Activated CD4-positive, alpha-beta T cell treated with anti-CD3 and anti-CD28 coated beads for 4 hours (primary cell): ENCODE data around the gene DERA.
"Not testable (repeated sequence)": the region's sequence is repeated elsewhere in the genome, so short reads cannot be mapped to it uniquely, and the experiment has no call there.

Experiments
- DNase-seq, 2 donors: peaks; one replicate each; pipeline ENCODE4 v3.0.0-alpha.2; 2020

DERA gene

GRCh38 chr12:16016748-16017147 is 105.6 kb downstream of the DERA start:
- DNase-seq = no peak

GRCh38 chr12:16018306-16018705 is 107.2 kb downstream of the DERA start:
- DNase-seq = no peak

GRCh38 chr12:16019136-16019535 is 108.0 kb downstream of the DERA start:
- no peak for DNase-seq

DNA sequence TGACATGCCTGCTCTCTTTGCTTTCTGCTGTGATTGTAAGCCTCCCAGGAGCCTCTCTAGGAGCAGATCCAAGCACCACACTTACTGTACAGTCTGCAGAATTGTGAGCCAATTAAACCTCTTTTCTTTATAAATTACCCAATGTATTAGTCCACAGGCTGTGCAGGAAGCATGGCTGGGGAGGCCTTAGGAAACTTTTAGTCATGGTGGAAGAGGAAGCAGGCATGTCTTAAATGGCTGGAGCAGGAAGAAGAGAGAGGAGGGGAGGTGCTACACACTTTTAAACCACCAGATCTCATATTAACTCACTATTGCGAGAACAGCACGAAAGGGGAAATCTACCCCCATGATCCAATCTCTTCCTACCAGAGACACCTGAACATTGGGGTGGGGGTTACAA is 108.9 kb downstream of the DERA start:
- DNase-seq = no peak

DNA sequence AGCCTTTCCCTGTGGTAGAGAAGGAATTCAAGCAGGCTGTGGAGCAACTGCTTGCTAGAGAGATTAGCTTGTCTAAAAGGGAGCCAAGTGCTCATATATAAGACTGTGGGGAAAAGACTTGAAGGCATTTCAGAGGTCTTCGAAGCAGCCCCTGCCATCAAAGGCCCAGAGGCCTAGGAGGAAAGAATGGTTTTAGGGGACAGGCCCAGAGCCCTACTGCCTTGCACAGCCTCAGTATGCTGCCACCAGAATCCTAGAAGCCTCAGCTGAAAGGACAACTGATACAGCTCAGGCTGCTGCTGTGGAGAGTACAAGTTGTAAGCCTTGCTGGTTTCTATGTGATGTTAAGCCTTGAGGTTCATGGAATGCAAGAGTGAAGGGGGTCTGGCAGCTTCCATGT is 109.9 kb downstream of the DERA start:
- no peak for DNase-seq

- no peak for DNase-seq
Measured at GRCh38 chr12:16021676-16022075, 110.5 kb downstream of the DERA start.

DNA sequence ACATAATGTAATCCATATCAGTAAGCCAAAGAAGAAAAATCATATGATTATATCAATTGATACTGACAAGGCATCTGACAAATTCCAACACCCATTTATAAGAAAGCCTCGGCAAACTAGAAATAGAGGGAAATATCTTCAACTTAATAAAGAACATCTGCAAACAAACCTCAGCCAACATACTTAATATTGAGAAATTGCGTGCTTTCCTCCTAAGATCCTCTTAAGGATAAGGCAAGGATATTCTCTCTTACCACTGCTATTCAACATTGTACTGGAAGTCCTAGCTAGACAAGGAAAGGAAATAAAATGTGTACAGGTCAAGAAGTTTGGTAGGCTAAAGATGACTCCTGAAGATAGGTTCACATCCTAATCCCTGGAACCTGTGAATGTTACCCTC is 115.9 kb downstream of the DERA start:
- no peak for DNase-seq

DNA sequence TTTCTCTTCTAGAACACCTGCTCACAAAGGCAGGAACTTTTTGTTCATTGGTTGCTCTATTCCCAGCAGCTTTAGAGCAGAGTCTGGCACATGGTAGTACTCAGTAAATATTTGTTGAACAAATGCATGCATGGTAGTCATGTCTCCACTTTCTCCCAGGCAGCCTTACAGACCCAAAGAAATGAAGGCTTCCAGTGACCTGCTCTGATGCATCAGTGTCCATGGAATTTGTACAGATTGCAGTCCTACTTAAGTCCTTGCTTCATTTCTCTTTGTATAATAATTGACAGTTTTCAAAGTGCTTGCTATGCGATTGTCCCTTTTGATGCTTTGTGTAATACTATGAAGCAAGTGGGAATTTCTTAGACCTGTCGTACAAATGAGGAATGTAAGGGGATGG is 119.6 kb downstream of the DERA start:
- no peak for DNase-seq

- DNase-seq = no peak
Measured at GRCh38 chr12:16034136-16034817, 123.1 kb downstream of the DERA start.

GRCh38 chr12:16036073-16036472 is 124.9 kb downstream of the DERA start:
- DNase-seq = no peak

DNA sequence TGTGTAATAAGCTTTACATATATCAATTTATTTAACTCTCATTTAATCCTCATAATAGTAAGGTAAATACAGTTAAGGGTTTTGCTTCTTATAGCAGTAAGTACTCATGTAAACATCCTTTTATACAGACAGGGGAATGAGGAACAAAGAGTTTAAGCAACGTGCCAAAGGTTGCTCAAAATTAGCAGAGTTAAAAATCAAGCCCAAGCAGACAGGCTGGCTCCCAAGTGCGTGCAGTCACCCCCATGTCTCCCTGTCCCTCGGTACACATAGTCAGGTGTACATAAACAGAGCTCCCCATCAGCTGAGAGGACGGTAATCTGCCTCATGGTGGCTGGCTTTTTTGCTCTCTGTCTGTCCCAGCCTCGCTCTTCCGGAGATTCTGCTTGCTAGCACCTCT is 126.4 kb downstream of the DERA start:
- no peak for DNase-seq

DNA sequence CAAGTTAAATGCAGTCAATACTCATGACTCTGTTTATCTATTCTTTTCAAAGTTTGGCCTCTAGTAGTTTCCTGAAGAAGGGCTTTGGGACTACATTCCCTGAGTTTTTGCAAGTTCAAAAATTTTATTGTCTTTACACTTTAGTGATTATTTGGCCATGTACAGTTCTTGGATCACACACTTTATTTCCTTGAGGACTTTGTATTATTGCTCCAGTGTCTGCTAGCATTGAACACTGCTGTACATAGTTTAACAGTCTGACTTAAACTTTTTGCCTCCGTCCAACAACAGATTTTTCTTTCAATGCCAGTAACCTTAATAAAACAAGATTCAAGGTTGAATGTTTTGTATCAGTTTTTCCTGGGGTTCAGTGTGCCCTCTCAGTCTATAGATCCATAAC is 132.3 kb downstream of the DERA start:
- DNase-seq = no peak

- DNase-seq = no peak
Measured at GRCh38 chr12:16046266-16046665, 135.1 kb downstream of the DERA start.

DNA sequence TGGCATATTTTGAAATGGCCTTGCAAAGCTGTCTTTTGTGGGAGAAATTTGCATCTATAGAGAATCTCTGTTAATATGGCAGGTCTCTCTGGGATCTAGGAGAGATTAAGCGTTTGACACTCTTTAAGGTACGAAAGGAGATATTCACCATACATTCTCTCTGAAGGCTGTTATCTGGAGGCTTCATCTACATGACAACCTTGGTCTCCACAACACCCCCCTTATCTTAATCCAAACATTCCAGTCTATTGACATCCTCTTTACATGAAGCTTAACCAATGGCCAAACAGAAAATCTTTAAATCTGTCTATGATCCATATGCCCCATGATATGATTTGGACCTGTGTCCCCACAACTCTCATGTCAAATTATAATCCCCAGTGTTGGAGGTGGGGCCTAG is 137.4 kb downstream of the DERA start:
- no peak for DNase-seq

DNA sequence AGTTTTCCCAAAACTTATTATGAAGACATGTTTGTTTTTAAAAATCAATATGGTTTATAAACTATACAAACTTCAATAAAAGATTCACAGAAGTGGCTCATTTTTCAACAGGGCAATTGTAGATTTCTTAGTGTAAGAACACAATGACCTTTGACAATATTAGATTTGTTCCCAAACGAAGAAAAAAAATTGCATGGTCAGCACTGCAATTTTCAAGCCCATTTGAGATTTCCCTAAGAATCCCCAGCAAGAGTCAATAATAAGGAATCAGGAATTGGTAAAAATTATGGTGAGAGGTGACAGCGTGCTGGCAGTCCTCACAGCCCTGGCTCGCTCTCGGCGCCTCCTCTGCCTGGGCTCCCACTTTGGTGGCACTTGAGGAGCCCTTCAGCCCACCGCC is 145.8 kb downstream of the DERA start:
- DNase-seq = no peak

GRCh38 chr12:16057351-16057751 is 146.2 kb downstream of the DERA start:
- not testable (repeated sequence) for DNase-seq

GRCh38 chr12:16062611-16063010 is 151.5 kb downstream of the DERA start:
- no peak for DNase-seq

- no peak for DNase-seq
Measured at GRCh38 chr12:16063726-16064125, 152.6 kb downstream of the DERA start.

DNA sequence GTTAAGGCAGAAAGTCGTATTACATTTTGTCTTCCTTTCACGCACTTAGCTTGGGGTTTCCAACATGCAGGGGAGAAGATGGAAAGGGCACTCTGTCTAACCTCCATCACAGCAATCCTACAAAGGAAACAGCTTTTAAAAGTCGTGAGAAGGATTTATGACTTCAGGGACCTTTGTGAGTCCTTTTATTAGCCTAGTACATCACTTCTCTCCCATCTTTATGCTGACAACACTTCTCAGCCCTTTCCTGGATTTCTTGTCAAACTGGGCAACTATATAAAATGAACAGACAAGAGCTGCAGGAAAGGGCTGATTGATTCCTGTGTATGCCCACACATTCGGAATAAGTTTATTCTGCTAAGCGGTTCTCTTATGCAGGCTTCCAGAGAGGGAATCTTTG is 159.0 kb downstream of the DERA start:
- no peak for DNase-seq

DNA sequence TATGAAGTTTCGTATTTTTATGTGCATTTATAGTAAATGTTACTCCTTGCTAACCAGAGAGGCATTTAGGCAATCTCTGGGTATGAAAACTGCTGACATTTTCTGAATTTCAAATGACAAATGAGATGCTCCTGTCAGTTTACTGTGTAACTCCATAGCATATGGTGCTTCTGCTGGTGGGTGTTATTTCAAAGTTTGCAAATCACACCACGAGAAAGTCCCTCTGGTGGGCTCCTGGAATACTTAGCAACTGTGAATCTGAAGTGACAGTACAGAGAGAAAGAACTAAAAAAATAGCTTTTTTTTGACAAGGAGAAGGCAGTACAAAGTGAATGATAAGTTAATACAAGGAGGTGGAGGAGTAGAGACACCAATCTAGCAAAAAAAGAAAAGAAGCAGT is 161.5 kb downstream of the DERA start:
- DNase-seq = no peak

DNA sequence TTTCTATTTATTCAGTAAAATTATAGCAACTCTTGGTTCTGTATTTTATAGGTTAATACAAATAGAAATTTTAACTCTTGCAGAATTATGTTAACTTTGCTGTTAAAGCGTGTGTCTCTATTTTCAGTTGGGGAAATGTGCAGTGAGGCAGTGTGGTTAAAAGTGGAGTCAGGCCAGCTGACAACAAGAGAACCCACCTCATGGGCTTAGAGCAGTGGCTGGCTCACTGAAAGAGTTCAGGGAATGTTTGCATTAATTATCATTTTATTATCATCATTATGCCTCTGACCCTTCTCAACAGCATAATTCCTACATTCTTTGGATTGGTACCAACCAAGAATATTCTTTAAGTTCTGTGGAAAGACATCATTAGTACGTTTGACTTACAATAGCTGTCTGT is 163.8 kb downstream of the DERA start:
- DNase-seq = no peak

GRCh38 chr12:16075887-16076286 is 164.8 kb downstream of the DERA start:
- DNase-seq = no peak

DNA sequence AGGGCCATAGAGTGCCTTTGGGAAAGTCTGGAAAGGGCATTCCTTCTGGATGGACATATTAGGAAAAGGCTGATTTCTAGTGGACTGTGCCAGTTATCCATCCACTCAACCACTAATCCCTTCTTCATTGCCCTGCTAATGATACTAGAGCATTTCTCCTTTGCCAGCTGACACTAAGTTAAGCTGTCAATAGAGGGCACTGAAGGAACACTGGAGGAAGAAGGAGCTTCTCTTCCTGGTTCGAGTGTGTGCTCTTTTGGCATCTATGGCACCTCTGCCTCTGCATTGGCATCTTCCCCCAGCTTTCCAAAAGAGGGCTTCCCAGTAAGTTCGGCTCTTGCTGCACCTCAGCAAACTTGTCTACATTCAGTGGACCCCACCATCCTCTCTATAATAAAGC is 165.4 kb downstream of the DERA start:
- no peak for DNase-seq

DNA sequence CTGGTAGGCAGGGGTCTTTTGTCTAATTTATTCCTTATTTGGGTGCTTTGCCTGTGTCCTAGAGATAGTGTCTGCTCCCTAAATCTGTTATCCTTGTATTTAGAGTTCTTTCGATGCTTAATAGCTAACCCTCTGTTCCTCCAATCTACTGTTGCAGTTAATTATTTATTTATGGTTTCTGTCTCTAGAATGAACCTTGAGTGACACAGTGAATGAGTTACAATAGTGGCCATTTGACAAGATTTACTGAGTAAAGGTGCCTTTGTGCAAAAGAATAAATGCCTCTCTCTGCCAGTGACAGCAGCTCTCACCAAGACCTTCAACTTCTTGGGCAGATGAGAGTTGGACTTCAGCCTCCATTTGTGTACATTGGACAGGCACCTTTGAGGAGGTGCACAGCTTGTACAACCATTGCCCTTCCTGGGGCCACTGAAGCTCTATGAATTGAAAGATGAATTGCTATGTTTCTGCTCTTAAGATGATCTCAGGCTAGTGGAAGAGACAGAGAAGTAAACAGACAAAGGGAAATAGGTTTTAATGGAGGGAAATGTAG is 165.9 kb downstream of the DERA start:
- DNase-seq = no peak

GRCh38 chr12:16086462-16086861 is 175.3 kb downstream of the DERA start:
- DNase-seq = no peak
